Measurements from ENCODE around the gene AOPEP.

- TF ChIP-seq CTCF (IDR thresholded peaks at IDR 0.05) (no peak), POLR2AphosphoS5 (IDR thresholded peaks at IDR 0.05) (no peak), EP300 (IDR thresholded peaks at IDR 0.05) (no peak), POLR2A (IDR thresholded peaks at IDR 0.05) (no peak)
Observed at GRCh38 chr9:95008151-95008771, 281.8 kb downstream of the AOPEP start.
